GM13976 (cell line): Measurements from ENCODE around the gene ZFP36L2.

Source experiments
- DNase-seq: peaks from one replicate; pipeline ENCODE4 v3.0.0; 2012; ENCODE audit warnings: low spot score
- CTCF ChIP-seq: IDR thresholded peaks from 2 replicates; pipeline ENCODE4 v1.5.1; 2012; ENCODE audit warnings: borderline replicate concordance, mild to moderate bottlenecking; ENCODE audit not compliant: insufficient read depth; ENCODE audit errors: extremely low read depth, missing control alignments, control extremely low read depth
- in situ Hi-C: fragments of 300-500 bp; cut with MboI; formaldehyde crosslinking; loops from one replicate; pipeline ENCODE4 v1.12.0; 2022; ENCODE audit warnings: low sequenced_read_pairs, mixed read lengths, inconsistent platforms; ENCODE audit not compliant: unreplicated experiment

Gene ZFP36L2

DNA sequence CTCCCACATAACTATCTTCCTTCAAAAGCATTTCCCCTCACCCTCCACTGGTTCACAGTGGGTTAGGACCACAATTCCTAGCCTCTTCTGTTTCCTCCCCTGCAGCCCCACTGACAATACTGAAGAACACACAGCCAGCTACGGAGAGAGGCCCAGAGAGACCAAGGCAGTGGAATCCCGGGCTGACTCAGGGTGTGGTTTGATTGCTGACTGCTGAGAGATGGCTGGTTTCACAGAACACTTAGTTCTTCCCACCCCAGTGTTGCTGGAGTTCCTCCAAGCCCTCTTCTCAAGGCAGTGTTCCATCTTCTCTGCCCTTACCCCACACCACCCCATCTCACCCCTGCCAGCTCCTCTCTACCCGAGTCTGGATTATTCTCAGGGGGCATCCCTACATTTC, 43.3 kb upstream of the ZFP36L2 start:
- DNase-seq: peak; percentile 49
- TF ChIP-seq CTCF: no peak
- in situ Hi-C loops: no loop called here

DNA sequence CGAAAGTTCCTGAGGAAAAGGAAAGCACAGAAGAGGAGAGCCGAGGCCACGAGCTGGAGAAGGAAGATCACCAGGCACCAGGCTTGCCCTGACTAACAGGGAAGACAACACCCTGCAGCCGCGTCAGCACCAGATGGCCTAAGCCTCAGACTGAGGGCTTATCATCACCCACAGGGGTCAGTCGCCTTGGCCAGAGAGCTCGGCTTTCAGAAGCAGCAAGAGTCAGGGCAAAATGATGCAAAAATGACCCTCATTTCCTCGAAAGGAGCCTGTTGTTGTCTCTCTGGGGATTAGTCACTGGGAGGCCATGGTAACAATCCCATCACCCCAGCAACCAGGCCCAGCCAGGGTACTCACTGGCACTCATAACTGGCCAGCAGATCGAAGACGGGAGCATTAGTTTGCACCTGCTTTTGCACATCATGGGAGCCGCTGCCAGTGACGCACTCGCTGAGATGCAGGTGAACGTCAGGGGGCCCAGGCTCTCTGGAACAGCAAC, 42.7 kb upstream of the ZFP36L2 start:
- in situ Hi-C loops: no loop called here
- TF ChIP-seq CTCF: no peak
- DNase-seq: no peak

GRCh38 chr2:43268066-43268953, 41.9 kb upstream of the ZFP36L2 start:
- in situ Hi-C loops: no loop called here
- DNase-seq: no peak

DNA sequence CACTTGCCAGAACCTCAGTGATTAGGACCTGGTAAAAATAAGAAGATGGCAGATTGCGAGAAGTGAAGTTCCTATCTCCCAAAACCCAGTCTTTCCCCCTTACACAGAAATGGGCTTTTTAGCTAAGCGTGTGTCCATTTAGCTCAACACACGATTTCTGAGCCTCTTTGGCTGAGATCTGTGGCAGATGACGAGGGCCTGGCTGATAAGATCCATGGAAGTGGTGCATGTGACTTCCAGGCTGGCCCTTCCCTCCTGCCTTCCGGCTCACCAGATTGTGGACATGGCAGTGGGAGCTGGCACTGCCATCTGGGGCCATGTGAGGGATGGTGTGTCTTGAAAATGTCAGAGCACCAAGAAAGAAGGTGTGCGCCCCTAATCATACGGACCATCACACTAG, 41.0 kb upstream of the ZFP36L2 start:
- TF ChIP-seq CTCF: no peak

More at GRCh38 chr2:43268066-43268953, 41.9 kb upstream of the ZFP36L2 start:
- no peak for TF ChIP-seq CTCF

GRCh38 chr2:43266711-43267111, 40.3 kb upstream of the ZFP36L2 start:
- DNase-seq: no peak
- in situ Hi-C loops: no loop called here
- no peak for TF ChIP-seq CTCF

More for the DNA sequence above, 41.0 kb upstream of the ZFP36L2 start:
- in situ Hi-C loops: no loop called here
- no peak for DNase-seq

GRCh38 chr2:43265421-43265820, 39.0 kb upstream of the ZFP36L2 start:
- no peak for TF ChIP-seq CTCF
- DNase-seq: no peak
- in situ Hi-C loops: no loop called here

- in situ Hi-C loops: no loop called here
- no peak for TF ChIP-seq CTCF
- no peak for DNase-seq
Observed at GRCh38 chr2:43265001-43265400, 38.6 kb upstream of the ZFP36L2 start.
